SK-N-SH treated with all-trans-retinoic acid at 6 μM for 48 hours (cell line): ENCODE data around the gene UBASH3A.

Experiments used
- ATAC-seq: fragments of 200-7000 bp; cut with Tn5 transposase; 3 replicates; pipeline ENCODE4 v1.9.1; 2020; ENCODE audit warnings: mild to moderate bottlenecking, moderate library complexity
- ARNTL ChIP-seq: fragments of 450-650 bp; formaldehyde crosslinking; IDR thresholded peaks from 2 replicates; pipeline ENCODE4 v1.5.0; 2020; ENCODE audit warnings: low read depth, mild to moderate bottlenecking, moderate library complexity, borderline replicate concordance
- BACH2 ChIP-seq: fragments of 250-450 bp; sonication (Bioruptor Pico); IDR thresholded peaks from 2 replicates; pipeline ENCODE4 v1.9.0; 2021; ENCODE audit warnings: mild to moderate bottlenecking, borderline replicate concordance
- CSDC2 ChIP-seq: fragments of 250-450 bp; sonication (Bioruptor Pico); IDR thresholded peaks from 2 replicates; pipeline ENCODE4 v1.5.0; 2020; ENCODE audit warnings: mild to moderate bottlenecking, moderate library complexity
- ESRRG ChIP-seq: fragments of 250-450 bp; sonication (Bioruptor Pico); IDR thresholded peaks from 2 replicates; pipeline ENCODE4 v1.6.1; 2021; ENCODE audit warnings: mild to moderate bottlenecking
- ISL1 ChIP-seq: fragments of 250-450 bp; sonication (Bioruptor Pico); IDR thresholded peaks from 2 replicates; pipeline ENCODE4 v2.1.2; 2022; ENCODE audit warnings: mild to moderate bottlenecking, moderate library complexity
- OSR1 ChIP-seq: fragments of 250-450 bp; sonication (Bioruptor Pico); IDR thresholded peaks from 2 replicates; pipeline ENCODE4 v1.8.0; 2022; ENCODE audit warnings: moderate library complexity, mild to moderate bottlenecking, inconsistent platforms
- PATZ1 ChIP-seq: fragments of 250-450 bp; sonication (Bioruptor Pico); IDR thresholded peaks from 2 replicates; pipeline ENCODE4 v1.8.0; 2020; ENCODE audit warnings: mild to moderate bottlenecking, moderate library complexity, borderline replicate concordance
- PPARA ChIP-seq: fragments of 250-450 bp; sonication (Bioruptor Pico); IDR thresholded peaks from 2 replicates; pipeline ENCODE4 v1.5.0; 2020; ENCODE audit warnings: mild to moderate bottlenecking, borderline replicate concordance
- RARB ChIP-seq: fragments of 250-450 bp; sonication (Bioruptor Pico); IDR thresholded peaks from 2 replicates; pipeline ENCODE4 v1.8.0; 2021; ENCODE audit warnings: mild to moderate bottlenecking, moderate library complexity
- TCF4 ChIP-seq: fragments of 250-450 bp; sonication (Bioruptor Pico); IDR thresholded peaks from 2 replicates; pipeline ENCODE4 v1.8.0; 2021; ENCODE audit warnings: mild to moderate bottlenecking, moderate library complexity, borderline replicate concordance
- TOX ChIP-seq: fragments of 250-450 bp; sonication (Bioruptor Pico); IDR thresholded peaks from 2 replicates; pipeline ENCODE4 v1.8.0; 2021; ENCODE audit warnings: mild to moderate bottlenecking, moderate library complexity, borderline replicate concordance
- ZFP3 ChIP-seq: fragments of 250-450 bp; sonication (Bioruptor Pico); IDR thresholded peaks from 2 replicates; pipeline ENCODE4 v1.5.0; 2020; ENCODE audit warnings: mild to moderate bottlenecking, moderate library complexity
- ZFP30 ChIP-seq: fragments of 450-650 bp; formaldehyde crosslinking; IDR thresholded peaks from 2 replicates; pipeline ENCODE4 v1.5.0; 2022; ENCODE audit warnings: mild to moderate bottlenecking, moderate library complexity
- ZNF565 ChIP-seq: fragments of 450-650 bp; formaldehyde crosslinking; conservative IDR thresholded peaks from 2 replicates; pipeline ENCODE4 v1.5.0; 2020; ENCODE audit warnings: low read depth, mild to moderate bottlenecking, moderate library complexity
- ZNF70 ChIP-seq: fragments of 450-650 bp; formaldehyde crosslinking; IDR thresholded peaks from 2 replicates; pipeline ENCODE4 v1.5.0; 2020; ENCODE audit warnings: mild to moderate bottlenecking, moderate library complexity
- ZNF8 ChIP-seq: fragments of 450-650 bp; formaldehyde crosslinking; IDR thresholded peaks from 2 replicates; pipeline ENCODE4 v1.5.0; 2020; ENCODE audit warnings: mild to moderate bottlenecking, moderate library complexity
- TF ChIP-seq, protein P1 (sequence below): fragments of 250-450 bp; sonication (Bioruptor Pico); IDR thresholded peaks from 2 replicates; pipeline ENCODE4 v1.5.1; 2021; ENCODE audit warnings: mild to moderate bottlenecking, moderate library complexity
- TF ChIP-seq, protein P2 (sequence below): fragments of 250-450 bp; sonication (Bioruptor Pico); IDR thresholded peaks from 2 replicates; pipeline ENCODE4 v1.5.0; 2020; ENCODE audit warnings: mild to moderate bottlenecking, moderate library complexity
- TF ChIP-seq, protein P3 (sequence below): fragments of 250-450 bp; sonication (Bioruptor Pico); IDR thresholded peaks from 2 replicates; pipeline ENCODE4 v1.5.1; 2020; ENCODE audit warnings: low read depth, mild to moderate bottlenecking, moderate library complexity

Gene UBASH3A

DNA sequence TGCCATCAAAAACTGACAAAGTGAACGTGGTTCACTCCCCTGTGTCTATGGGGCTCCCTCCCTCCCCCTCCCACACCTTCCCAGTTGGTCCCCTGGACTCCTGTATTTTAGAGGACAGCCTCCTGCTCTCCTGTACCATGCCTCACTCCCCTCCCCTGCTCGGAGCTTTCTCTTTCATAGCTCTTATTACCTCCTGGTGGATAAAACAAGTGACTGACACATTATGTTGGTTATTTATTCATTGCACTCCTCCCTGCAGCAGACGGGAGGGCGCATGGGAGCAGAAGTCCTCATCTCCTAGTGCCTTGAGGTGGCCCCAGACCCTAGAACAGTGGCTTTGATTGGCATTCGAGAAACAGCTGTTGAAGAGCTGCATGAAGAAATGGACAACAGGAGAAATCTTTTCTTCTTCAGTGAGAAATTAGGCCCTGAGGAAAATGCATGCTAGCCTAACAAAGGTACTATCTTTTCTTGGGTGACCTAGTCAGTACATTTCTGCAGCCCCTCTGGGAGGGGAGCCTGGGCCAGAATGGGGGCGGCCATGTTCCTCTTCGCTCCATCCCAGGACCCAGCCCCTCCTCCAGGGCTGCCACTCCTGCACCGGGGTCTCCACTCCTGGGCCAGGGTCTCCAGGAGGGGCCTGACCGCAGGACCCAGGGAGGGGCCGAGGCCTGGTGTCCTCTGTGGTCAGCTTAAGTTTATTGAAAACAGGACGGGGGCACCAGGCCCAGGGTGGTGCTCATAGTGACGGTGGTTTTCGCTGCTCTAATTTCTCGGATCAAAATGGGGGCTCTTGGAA is 36.1 kb upstream of the UBASH3A start:
- TF ChIP-seq ZNF8 = no peak
- TF ChIP-seq, protein P1, sequence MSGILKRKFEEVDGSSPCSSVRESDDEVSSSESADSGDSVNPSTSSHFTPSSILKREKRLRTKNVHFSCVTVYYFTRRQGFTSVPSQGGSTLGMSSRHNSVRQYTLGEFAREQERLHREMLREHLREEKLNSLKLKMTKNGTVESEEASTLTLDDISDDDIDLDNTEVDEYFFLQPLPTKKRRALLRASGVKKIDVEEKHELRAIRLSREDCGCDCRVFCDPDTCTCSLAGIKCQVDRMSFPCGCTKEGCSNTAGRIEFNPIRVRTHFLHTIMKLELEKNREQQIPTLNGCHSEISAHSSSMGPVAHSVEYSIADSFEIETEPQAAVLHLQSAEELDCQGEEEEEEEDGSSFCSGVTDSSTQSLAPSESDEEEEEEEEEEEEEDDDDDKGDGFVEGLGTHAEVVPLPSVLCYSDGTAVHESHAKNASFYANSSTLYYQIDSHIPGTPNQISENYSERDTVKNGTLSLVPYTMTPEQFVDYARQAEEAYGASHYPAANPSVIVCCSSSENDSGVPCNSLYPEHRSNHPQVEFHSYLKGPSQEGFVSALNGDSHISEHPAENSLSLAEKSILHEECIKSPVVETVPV (CRISPR knock-in tag) = no peak
- no peak for TF ChIP-seq RARB
- ATAC-seq = no peak

- ATAC-seq = no peak
- TF ChIP-seq TCF4 = no peak
- no peak for TF ChIP-seq ESRRG (CRISPR knock-in tag)
- no peak for TF ChIP-seq ZNF8
- TF ChIP-seq OSR1 = no peak
- TF ChIP-seq ZFP3 = no peak
- TF ChIP-seq TOX = no peak
- TF ChIP-seq, protein P2, sequence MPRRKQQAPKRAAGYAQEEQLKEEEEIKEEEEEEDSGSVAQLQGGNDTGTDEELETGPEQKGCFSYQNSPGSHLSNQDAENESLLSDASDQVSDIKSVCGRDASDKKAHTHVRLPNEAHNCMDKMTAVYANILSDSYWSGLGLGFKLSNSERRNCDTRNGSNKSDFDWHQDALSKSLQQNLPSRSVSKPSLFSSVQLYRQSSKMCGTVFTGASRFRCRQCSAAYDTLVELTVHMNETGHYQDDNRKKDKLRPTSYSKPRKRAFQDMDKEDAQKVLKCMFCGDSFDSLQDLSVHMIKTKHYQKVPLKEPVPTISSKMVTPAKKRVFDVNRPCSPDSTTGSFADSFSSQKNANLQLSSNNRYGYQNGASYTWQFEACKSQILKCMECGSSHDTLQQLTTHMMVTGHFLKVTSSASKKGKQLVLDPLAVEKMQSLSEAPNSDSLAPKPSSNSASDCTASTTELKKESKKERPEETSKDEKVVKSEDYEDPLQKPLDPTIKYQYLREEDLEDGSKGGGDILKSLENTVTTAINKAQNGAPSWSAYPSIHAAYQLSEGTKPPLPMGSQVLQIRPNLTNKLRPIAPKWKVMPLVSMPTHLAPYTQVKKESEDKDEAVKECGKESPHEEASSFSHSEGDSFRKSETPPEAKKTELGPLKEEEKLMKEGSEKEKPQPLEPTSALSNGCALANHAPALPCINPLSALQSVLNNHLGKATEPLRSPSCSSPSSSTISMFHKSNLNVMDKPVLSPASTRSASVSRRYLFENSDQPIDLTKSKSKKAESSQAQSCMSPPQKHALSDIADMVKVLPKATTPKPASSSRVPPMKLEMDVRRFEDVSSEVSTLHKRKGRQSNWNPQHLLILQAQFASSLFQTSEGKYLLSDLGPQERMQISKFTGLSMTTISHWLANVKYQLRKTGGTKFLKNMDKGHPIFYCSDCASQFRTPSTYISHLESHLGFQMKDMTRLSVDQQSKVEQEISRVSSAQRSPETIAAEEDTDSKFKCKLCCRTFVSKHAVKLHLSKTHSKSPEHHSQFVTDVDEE (CRISPR knock-in tag) = no peak
- no peak for TF ChIP-seq PPARA (CRISPR knock-in tag)
- TF ChIP-seq CSDC2 (CRISPR knock-in tag) = no peak
- no peak for TF ChIP-seq ZFP30 (CRISPR knock-in tag)
- TF ChIP-seq, protein P1 (CRISPR knock-in tag) = no peak
- no peak for TF ChIP-seq RARB
- TF ChIP-seq, all 23 proteins: peak for 0
Observed at GRCh38 chr21:42369821-42370220, 33.9 kb upstream of the UBASH3A start.

DNA sequence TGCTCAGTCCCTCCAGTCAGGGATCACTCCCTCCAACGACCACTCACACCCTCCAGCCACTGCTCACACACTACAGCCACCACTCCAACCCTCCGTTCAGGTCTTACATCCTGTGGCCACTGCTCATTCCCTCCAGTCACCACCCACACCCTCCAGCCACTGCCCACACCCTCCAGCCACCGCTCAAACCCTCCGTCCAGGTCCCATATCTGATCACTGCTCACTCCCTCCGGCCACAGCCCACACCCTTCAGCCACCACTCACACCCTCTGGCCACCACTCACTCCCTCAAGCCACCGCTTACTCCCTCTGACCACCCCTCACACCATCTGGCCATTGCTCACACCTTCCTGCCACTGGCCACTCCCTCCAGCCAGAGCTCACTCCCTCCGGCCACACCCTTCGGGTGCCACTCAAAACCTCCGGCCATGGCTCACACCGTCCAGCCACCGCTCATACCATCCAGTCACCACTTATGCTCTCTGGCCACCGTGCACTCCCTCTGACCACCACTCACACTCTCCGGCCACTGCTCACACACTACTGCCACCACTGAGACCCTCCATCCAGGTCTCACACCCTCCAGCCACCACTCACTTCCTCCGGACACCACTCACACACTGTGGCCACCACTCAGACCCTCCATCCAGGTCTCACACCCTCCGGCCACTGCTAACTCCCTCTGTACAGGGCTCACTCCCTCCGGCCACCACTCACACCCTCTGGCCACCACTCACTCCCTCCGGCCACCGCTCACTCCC is 32.6 kb upstream of the UBASH3A start:
- no peak for ATAC-seq
- TF ChIP-seq OSR1 (no peak), ZNF565 (CRISPR knock-in tag) (no peak), ZFP3 (no peak), TOX (no peak), ZNF8 (no peak), ARNTL (CRISPR knock-in tag) (no peak), ISL1 (CRISPR knock-in tag) (no peak), RARB (no peak), CSDC2 (CRISPR knock-in tag) (no peak), ESRRG (CRISPR knock-in tag) (no peak), ZNF70 (CRISPR knock-in tag) (no peak), BACH2 (no peak), ZFP30 (CRISPR knock-in tag) (no peak), PATZ1 (CRISPR knock-in tag) (no peak), PPARA (CRISPR knock-in tag) (no peak)
- TF ChIP-seq, protein P3, sequence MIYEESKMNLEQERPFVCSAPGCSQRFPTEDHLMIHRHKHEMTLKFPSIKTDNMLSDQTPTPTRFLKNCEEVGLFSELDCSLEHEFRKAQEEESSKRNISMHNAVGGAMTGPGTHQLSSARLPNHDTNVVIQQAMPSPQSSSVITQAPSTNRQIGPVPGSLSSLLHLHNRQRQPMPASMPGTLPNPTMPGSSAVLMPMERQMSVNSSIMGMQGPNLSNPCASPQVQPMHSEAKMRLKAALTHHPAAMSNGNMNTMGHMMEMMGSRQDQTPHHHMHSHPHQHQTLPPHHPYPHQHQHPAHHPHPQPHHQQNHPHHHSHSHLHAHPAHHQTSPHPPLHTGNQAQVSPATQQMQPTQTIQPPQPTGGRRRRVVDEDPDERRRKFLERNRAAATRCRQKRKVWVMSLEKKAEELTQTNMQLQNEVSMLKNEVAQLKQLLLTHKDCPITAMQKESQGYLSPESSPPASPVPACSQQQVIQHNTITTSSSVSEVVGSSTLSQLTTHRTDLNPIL = no peak
- TF ChIP-seq, protein P1 (CRISPR knock-in tag) = no peak
